Measurements from ENCODE around the gene ALOX12. TPM values are rescaled to one million over a fixed set of nuclear protein-coding genes. Genes with fewer than 3 reads are reported as not detected.
"Not testable (repeated sequence)": the region's sequence is repeated elsewhere in the genome, so short reads cannot be mapped to it uniquely, and the experiment has no call there.

The ALOX12 gene, protein sequence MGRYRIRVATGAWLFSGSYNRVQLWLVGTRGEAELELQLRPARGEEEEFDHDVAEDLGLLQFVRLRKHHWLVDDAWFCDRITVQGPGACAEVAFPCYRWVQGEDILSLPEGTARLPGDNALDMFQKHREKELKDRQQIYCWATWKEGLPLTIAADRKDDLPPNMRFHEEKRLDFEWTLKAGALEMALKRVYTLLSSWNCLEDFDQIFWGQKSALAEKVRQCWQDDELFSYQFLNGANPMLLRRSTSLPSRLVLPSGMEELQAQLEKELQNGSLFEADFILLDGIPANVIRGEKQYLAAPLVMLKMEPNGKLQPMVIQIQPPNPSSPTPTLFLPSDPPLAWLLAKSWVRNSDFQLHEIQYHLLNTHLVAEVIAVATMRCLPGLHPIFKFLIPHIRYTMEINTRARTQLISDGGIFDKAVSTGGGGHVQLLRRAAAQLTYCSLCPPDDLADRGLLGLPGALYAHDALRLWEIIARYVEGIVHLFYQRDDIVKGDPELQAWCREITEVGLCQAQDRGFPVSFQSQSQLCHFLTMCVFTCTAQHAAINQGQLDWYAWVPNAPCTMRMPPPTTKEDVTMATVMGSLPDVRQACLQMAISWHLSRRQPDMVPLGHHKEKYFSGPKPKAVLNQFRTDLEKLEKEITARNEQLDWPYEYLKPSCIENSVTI
- polyA plus RNA-seq (ENCODE audit: insufficient read length) = 0.79 TPM

DNA sequence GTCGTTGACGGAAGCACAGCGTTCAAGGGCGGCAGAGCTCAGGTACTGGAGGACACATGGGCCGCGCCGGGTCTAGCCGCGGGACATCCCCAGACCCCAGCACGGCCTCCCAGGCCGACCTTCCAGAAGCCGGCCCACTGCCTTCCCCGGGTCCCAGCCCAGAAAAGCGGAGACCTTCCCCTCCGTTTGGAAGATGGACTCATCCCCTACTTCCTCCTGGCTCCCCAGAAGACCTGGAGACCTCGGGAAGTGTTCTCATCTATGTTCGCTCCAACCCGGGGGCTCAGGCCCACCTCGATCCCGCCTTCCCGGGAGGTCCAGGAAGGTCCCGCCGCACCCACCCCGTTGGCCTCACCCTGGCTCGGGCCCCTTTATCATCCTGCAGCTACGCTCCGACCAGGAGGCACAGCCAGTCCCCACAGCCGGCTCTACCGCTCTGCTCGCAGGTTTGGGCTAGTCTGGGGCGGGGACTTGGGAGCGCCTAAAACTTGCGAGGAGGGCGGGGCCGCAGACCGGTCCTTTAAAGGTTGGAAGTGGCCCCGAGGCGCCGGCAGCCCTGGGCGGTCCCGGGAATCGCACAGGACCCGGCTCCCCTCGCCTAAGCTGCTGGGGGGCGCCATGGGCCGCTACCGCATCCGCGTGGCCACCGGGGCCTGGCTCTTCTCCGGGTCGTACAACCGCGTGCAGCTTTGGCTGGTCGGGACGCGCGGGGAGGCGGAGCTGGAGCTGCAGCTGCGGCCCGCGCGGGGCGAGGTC is at the start of gene ALOX12:
Gene ALOX12 (plus strand): TSS at position 550 of the 756 bp plus-strand sequence. CDS start 69 bp downstream, at position 619.
- DNase-seq = no peak

DNA sequence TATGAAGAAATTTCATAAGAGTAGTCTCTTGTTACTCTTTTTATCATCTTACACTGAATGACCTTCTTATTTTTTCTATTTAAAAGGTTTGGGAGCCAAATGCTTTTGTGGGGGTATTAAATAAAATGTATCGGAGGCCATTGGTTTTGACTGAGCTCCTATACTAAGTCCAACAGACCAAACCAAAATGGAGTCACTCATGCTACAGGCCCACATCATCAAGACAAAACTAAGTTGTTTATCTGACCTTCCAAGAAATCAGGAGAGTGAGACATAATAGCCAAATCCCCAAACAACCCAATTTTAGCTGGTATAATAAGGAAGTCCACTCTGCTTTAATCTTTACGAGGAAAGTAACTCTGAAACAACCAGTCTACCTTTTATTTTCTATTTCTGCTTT is 48.1 kb upstream of the ALOX12 start:
- no peak for DNase-seq

DNA sequence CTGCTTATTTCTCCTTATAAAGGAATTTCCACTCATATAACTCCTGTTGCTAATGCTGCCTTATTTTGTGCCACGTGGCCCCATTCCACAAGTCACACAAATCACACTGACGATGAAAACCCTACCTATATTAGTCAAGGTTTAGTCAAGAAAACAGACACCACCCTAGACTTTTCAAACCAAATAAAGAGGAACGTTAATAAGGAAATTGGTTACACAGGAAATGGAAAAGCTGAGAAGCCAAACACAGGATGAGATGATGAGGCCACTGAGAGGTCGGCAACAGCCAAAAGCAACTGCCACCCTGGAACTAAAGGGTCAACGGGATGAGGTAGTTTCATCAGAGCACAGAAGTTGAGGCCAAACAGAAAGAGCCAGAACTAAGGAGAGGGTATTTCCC is 47.3 kb upstream of the ALOX12 start:
- DNase-seq = no peak

DNA sequence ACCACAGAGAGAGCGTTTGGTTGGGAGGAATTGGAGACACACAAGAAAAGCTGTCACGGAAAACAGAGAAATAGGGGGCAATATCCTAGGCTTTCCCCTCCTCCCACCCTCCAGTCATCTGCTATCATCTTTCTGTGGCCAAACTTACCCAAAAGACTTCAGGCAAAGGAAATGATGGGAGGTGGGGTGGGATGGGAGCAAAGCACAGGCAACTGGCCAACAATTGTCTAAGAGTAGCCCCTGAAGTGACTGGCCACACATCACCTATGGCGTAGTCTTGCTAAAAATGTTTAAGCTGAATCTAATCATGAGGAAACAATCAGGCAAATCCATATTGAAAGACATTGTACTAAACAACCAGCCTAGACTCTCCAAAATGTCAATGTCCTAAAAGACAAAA is 46.9 kb upstream of the ALOX12 start:
- DNase-seq = no peak

DNA sequence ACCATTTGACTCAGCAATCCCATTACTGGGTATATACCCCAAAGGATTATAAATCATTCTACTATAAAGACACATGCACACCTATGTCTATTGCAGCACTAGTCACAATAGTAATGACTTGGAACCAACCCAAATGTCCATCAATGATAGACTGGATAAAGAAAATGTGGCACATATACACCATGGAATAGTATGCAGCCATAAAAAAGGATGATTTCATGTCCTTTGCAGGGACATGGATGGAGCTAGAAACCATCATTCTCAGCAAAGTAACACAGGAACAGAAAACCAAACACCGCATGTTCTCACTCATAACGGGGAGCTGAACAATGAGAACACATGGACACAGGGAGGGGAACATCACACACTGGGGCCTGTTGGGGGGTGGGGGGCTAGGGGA is 44.9 kb upstream of the ALOX12 start:
- DNase-seq = not testable (repeated sequence)

DNA sequence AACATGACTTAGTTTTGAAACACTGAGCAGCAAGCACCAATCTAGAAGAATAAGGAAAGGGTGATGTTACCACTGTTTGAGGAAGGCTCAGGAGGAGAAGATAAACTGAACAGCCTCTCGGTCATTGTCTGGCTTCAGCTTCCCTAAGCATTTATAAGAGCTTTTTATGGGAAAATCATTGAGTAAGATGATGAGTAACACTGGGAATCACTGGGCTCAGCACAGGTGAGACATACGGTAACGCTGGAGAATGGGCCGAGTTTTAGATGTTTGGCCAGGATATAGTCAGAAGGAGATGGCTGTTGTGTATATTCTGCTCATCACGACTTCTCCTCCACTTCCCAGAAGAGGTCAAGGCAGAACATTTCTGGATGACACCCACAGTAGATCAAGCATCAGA is 42.2 kb upstream of the ALOX12 start:
- no peak for DNase-seq

DNA sequence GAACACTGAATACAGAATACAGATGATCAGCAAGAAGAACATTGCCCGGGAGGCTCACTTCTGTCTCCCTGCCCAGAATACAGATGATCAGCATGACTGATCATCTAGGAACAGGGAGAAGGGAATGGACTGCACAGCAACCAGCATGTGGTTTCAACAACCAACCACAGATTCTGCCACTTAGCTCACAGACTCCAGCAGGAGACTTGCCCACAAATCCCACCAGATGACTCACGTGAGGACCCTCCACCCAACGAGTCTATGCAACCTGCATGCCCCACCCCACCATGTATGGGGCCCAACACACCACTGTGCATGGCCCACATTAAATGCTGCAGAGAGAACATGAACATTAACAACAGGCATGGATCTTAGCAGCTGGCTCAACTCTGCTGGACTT is 36.1 kb upstream of the ALOX12 start:
- DNase-seq = no peak

DNA sequence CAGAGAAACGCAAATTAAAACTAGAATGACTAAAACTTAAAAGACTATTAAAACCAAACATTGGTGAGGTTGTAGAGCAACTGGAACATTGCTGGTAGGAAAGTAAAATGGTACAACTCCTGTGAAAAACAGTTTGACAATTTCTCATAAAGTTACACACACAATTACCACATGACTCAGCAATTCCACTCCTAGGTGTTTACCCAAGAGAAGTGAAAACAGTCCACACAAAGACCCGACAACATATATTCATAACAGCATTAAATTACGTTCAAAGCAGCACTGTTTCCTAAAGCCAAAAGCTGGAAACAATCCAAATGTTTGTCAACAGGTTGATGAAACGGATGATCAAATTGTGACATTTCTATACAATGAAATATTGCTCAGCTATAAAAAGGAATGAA is 26.5 kb upstream of the ALOX12 start:
- DNase-seq = no peak

DNA sequence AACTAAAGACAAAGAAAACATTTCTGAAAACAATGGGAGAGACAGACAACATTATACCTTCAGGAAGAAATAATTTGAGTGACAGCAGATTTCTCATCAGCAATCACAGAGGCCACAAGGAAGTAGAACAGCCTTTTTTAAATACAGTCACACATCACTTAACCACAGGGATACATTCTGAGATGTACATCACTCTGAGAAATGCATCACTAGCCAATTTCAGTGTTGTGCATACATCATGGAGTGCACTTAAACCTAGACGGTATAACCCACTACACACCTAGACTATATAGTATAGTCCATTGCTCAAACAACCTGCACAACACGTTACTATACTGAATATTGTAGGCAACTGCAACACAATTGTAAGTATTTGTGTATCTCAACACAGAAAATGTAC is 24.9 kb upstream of the ALOX12 start:
- no peak for DNase-seq

DNA sequence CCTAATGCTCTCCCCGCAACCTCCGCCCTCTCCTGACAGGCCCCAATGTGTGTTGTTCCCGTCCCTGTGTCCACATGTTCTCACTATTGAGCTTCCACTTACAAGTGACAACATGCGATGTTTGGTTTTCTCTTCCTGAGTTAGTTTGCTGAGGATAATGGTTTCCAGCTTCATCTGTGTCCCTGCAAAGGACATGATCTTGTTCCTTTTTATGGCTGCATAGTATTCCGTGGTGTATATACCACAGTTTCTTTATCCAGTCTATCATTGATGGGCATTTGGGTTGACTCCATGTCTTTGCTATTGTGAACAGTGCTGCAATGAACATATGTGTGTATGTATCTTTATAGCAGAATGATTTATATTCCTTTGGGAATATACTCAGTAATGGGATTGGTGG is 16.4 kb upstream of the ALOX12 start:
- not testable (repeated sequence) for DNase-seq

DNA sequence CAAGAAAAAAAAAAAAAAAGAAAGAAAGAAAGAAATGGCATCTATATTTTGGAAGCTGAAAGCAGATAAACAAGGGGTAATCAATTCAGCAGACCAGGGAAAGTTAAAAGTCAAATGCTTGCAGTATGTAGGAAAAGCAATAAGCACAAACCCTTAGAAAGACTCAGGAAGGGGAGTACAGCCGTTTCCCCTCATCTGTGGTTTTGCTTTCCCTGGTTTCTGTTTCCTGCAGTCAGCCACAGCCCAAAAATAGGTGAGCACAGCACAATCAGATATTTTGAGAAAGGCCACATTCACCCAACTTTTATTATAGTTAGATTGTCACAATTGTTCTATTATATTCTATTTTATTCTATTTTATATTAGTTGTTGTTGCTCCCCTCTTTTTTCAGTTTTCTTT is 14.4 kb upstream of the ALOX12 start:
- DNase-seq = no peak

DNA sequence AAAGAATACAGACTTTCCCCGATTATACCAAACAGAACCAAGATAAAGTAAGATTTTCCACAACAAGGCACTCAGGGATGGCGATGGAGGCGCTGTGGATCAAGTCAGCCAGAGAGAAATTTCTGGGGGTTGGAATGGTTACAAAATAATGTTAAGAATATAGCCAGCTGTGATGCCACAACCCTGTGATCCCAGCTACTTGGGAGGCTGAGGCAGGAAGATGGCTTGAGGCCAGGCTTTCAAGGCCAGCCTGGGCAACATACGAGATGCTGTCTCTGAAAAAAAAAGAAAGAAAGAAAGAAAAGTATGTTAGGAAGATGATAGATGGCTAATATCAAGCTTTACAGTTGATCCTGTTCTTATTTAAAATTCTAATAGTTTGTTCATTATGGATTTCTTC is 10.6 kb upstream of the ALOX12 start:
- DNase-seq = no peak

DNA sequence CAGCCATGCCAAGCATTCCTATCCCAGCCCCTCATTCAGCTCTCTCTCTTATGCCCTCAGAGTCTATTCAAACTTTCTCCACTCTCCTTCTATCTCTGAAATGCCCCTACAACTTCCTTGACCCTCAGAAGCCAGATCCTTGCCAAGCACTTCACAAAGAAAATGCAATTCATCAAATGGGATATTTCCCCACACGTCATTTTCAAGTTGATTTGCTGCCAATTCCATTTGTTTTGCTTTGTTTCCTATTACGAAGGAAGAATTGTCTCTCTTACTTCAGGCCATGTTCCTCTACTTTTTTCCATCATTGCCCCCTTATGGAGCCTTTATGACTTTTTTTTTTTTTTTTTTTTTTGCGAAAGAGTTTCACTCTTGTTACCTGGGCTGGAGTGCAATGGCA is 9.2 kb upstream of the ALOX12 start:
- DNase-seq = no peak

DNA sequence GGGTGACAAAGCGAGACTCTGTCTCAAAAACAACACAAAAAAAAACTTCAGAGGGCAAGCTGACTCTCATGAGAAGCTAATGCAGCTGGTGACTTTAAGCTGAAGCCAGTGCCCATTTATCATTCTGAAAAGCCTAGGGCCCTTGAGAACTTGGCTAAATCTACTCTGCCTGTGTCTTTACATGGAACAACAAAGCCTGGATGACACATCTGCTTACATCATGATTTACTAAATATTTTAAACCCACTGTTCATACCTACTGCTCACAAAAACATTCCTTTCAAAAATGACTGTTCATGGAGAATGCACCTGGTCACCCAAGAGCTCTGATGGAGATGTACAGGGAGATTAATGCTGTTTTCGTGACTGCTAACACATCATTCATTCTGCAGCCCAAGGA is 6.1 kb upstream of the ALOX12 start:
- no peak for DNase-seq

DNA sequence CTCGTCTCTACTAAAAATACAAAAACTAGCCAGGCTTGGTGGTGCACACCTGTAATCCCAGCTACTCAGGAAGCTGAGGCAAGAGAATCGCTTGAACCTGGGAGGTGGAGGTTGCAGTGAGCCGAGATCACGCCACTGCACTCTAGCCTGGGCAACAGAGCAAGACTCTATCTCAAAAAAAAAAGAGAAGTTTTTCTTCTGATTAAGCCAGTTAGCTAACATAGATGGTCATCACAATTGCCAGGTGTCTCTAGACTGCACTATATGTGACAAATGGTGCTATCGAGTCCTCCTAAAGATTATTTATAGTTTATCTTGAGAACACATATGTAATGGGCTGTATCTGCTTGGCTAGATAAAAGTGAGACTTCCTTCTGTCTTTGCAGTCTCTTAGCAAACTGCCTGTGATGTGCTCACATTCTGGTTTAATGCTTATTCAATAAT is 2.2 kb upstream of the ALOX12 start:
- not testable (repeated sequence) for DNase-seq

DNA sequence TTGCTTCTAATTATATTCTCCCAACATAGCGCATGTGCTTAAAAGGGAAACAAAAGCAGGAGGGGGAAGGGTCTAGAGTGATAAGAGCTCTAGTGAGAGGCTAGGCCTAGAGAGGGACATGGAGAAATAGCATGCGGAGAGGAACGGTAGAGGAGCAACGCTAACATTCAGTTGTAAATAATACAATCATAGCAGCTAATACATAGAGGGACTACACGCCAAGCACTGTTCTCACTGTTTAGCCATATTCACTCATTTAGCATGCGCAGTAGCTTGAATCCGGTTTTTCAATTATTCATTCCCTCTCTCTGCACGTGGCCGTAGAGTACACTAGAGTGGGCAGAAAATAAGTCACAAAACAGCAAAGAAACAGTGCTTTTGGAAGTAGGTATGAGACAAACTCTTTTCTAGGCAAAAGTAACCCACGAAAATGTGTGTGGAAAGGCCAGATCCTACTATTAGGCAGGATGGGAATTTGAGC is 1.7 kb upstream of the ALOX12 start:
- no peak for DNase-seq

DNA sequence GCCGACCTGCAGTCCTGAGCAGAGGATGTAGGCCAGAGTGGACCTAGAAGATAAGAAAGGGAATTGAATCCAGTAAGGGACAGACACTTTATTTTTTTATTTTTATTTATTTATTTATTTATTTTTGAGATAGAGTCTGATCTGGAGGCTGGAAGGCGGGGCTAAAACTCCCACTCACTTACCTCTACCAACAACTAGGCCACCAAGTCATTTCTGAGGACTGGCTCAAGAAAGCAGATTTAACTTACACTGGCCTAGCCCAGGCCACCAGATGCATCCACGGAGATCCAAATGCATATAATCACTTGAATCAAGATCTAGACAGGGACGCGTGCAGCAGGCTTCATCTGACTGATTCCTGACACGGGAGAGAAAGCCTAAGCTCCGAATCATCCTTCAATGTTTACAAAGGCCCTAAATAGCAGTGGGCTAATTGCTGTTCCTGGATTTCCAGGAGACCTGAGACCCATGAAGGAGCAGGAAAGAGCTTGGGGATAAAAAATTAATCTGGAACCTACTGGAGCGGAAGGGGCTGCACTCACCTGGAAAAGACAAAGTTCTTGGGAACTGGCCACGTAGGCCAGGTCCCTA is 1.1 kb upstream of the ALOX12 start:
- DNase-seq = no peak

DNA sequence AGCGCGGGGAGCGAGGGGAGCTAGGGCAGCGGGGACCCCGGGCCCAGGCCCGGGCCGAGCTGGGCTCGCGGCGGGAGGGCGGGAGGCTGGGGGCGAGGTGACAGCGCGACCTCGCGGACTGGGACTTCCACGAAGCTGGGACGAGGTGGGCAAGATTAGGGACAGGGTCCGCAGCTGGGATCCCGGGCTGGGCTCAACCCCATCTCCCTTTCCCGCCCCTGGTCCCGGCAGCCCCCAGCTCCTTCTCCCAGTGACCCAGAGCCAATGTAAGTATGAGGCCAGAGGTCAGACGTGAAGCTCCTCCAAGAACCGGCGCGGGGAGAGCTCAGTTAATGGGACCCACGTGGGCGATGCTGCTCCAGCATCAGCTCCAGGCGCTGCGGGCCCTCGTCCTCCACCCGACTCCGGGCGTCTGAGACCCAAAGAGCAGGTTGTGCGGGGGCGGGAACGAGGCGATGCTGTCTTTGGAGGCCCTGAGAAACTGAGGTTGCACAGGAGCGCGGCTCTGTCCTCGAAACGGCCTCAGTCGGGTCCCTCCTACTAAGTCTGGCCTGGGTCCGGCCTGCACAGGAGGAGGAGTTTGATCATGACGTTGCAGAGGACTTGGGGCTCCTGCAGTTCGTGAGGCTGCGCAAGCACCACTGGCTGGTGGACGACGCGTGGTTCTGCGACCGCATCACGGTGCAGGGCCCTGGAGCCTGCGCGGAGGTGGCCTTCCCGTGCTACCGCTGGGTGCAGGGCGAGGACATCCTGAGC is 585 bp downstream of the ALOX12 start:
- no peak for DNase-seq

DNA sequence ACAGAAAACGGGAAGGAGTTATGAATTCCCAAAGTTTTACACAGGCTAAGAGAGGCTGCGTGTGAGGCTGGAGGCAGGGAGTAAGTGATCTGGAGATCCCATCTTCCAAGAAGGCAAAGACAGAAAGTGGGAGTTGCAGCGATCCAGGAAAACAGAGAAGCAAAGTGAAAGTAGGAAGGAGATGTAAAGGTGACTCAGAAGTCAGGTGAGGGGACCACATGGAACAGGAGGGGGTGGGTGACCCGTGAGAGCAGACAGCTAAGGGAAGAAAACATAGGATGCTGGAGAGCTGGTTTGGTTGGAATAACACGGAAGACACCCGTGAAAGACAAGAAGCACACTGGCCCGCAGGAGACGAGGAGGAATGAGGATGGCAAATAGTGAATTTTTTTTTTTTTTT is 1.3 kb downstream of the ALOX12 start:
- no peak for DNase-seq

DNA sequence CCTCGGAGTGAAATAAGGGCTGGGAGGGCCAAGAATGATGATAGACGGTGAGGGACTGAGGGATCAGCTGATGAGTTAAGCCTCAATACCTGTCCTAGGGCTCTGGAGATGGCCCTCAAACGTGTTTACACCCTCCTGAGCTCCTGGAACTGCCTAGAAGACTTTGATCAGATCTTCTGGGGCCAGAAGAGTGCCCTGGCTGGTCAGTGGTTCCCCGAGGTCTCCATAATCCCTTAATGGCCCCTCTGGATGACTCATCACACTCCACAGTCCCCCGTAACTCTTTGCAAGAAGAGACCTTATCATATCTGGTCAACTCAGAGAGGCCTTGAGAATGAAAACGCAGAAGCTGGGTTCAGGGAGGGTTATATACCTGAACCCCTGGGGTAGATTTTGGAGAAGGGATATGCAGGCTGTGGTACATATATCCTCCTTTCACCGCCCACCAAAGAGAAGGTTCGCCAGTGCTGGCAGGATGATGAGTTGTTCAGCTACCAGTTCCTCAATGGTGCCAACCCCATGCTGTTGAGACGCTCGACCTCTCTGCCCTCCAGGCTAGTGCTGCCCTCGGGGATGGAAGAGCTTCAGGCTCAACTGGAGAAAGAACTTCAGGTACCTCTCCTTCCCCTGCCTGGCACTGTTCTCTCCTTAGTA is 3.1 kb downstream of the ALOX12 start:
- no peak for DNase-seq

DNA sequence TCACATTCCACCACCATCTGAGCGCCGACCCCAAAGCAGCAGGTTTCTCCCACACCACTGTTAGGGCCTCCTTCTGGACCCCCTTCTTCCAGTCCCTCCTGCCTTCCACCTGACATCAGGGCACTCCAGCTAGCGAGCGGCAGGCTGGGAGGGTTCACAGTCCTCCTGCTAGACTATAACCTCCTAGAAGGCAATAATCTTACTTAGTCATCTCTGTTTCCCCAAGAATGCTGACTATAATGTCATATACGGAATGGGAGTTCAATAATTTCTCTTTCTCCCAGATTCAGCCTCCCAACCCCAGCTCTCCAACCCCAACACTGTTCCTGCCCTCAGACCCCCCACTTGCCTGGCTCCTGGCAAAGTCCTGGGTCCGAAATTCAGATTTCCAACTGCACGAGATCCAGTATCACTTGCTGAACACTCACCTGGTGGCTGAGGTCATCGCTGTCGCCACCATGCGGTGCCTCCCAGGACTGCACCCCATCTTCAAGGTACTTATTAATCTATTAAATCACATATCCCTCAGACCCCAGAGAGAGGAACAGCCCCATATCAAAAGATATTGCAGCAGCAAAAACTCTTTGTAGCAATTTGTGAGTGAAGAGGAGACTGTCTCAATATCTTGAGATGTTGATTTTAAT is 5.6 kb downstream of the ALOX12 start:
- DNase-seq = no peak

All from hindlimb muscle (tissue), 1 donor.